ENCODE measurements around the gene N4BP3. TPM values are rescaled to one million over a fixed set of nuclear protein-coding genes. Genes with fewer than 3 reads are reported as not detected.

The N4BP3 gene
- total RNA-seq, 1 experiment from 2014 or later, result 46.2 TPM

- ChIA-PET CTCF (interaction anchor here (1.2 to 1.9 kb wide), 5 partner anchors 8 to 62 kb away, joined by 3 to 9 read pairs (median 8); no protein-coding TSS in a partner anchor), POLR2A (no interaction called here)
- Mint-ChIP-seq H3K9me3 (no peaks in the 10 kb centered on the region), H3K27ac (no peak overlapping the region), H3K27me3 (ENCODE audit: low read depth) (no peaks in the 10 kb centered on the region), H3K4me1 (peaks cover 32% of the 10 kb centered on the region), H3K36me3 (no peaks in the 10 kb centered on the region), H3K4me3 (no peak overlapping the region)
- DNase-seq (ENCODE audit: low spot score) (no peak), ATAC-seq (no peak)
- no peak for TF ChIP-seq ZNF232 (CRISPR knock-in tag; IDR thresholded peaks at IDR 0.05)
- TF ChIP-seq AR (CRISPR knock-in tag; IDR thresholded peaks at IDR 0.05), result no peak
- TF ChIP-seq TEAD1 (CRISPR knock-in tag; IDR thresholded peaks at IDR 0.05), result no peak
- TF ChIP-seq ZNF317 (CRISPR knock-in tag; IDR thresholded peaks at IDR 0.05; ENCODE audit: borderline replicate concordance, low read depth), result no peak
- TF ChIP-seq MYBL2 (CRISPR knock-in tag; IDR thresholded peaks at IDR 0.05), result no peak
- TF ChIP-seq NR3C1 (CRISPR knock-in tag; conservative IDR thresholded peaks at IDR 0.05; ENCODE audit: low read depth), result no peak
- TF ChIP-seq ZNF219 (CRISPR knock-in tag; IDR thresholded peaks at IDR 0.05; ENCODE audit: borderline replicate concordance), result no peak
- no peak for TF ChIP-seq PREB (CRISPR knock-in tag; IDR thresholded peaks at IDR 0.05; ENCODE audit: borderline replicate concordance)
- TF ChIP-seq ZNF425 (CRISPR knock-in tag; conservative IDR thresholded peaks at IDR 0.05), result no peak
- no peak for TF ChIP-seq ZNF138 (CRISPR knock-in tag; conservative IDR thresholded peaks at IDR 0.05)
- no peak for TF ChIP-seq GABPB1 (CRISPR knock-in tag; IDR thresholded peaks at IDR 0.05)
- no peak for TF ChIP-seq ZNF671 (CRISPR knock-in tag; IDR thresholded peaks at IDR 0.05)
Observed at GRCh38 chr5:178083922-178084321, 29.4 kb upstream of the N4BP3 start.

- TF ChIP-seq JAZF1 (CRISPR knock-in tag; IDR thresholded peaks at IDR 0.05) (no peak), TEAD4 (CRISPR knock-in tag; IDR thresholded peaks at IDR 0.05) (no peak), ARID4B (CRISPR knock-in tag; IDR thresholded peaks at IDR 0.05; ENCODE audit: borderline replicate concordance) (no peak), E2F5 (CRISPR knock-in tag; IDR thresholded peaks at IDR 0.05) (no peak), CREM (CRISPR knock-in tag; IDR thresholded peaks at IDR 0.05) (no peak), MXD4 (CRISPR knock-in tag; IDR thresholded peaks at IDR 0.05; ENCODE audit: borderline replicate concordance) (no peak), HMGXB4 (CRISPR knock-in tag; IDR thresholded peaks at IDR 0.05) (no peak), NFATC4 (CRISPR knock-in tag; IDR thresholded peaks at IDR 0.05) (no peak)
Observed at GRCh38 chr5:178085316-178085715, 28.0 kb upstream of the N4BP3 start.

More at GRCh38 chr5:178085316-178085715, 28.0 kb upstream of the N4BP3 start:
- ATAC-seq (no peak), DNase-seq (ENCODE audit: low spot score) (no peak)
- Mint-ChIP-seq H3K27ac (no peak overlapping the region), H3K4me3 (no peak overlapping the region), H3K27me3 (ENCODE audit: low read depth) (no peaks in the 10 kb centered on the region), H3K36me3 (no peaks in the 10 kb centered on the region), H3K4me1 (peaks cover 32% of the 10 kb centered on the region), H3K9me3 (no peaks in the 10 kb centered on the region)
- ChIA-PET POLR2A (interaction anchor here (0.6 kb wide), 1 partner anchor 579 kb away, joined by 3 read pairs; no protein-coding TSS in a partner anchor), CTCF (interaction anchor here (1.0 to 1.9 kb wide), 3 partner anchors 10 to 35 kb away, joined by 5 to 9 read pairs (median 8); no protein-coding TSS in a partner anchor)

All from WTC11 (cell line).